ENCODE data around the gene TMEM181.

DNA sequence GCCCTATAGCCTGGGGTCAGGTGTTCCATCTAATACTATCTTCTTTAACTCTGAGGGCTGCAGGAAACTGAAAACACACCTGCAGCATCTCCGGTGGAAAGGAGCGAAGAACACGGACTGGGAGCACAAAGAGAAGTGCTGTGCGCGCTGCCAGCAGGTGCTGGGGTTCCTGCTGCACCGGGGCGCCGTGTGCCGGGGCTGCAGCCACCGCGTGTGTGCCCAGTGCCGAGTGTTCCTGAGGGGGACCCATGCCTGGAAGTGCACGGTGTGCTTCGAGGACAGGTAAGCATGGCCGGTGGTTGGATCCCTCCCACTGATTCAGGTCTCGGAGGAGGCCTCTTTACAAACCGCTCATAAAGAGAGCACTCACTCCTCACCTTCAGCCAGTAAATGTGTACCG, 105.4 kb downstream of the TMEM181 start:
- TF ChIP-seq, protein P1, sequence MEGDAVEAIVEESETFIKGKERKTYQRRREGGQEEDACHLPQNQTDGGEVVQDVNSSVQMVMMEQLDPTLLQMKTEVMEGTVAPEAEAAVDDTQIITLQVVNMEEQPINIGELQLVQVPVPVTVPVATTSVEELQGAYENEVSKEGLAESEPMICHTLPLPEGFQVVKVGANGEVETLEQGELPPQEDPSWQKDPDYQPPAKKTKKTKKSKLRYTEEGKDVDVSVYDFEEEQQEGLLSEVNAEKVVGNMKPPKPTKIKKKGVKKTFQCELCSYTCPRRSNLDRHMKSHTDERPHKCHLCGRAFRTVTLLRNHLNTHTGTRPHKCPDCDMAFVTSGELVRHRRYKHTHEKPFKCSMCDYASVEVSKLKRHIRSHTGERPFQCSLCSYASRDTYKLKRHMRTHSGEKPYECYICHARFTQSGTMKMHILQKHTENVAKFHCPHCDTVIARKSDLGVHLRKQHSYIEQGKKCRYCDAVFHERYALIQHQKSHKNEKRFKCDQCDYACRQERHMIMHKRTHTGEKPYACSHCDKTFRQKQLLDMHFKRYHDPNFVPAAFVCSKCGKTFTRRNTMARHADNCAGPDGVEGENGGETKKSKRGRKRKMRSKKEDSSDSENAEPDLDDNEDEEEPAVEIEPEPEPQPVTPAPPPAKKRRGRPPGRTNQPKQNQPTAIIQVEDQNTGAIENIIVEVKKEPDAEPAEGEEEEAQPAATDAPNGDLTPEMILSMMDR (IDR thresholded peaks at IDR 0.05; ENCODE audit: poor library complexity), result no peak
- TF ChIP-seq EZH2 (IDR thresholded peaks at IDR 0.05; ENCODE audit: borderline replicate concordance), result no peak
